Gastroesophageal sphincter (tissue), 4 donors: ENCODE data around the gene PTPRN2. TPM values are rescaled to one million over a fixed set of nuclear protein-coding genes. Genes with fewer than 3 reads are reported as not detected.

Source experiments
- ATAC-seq: fragments of 150-250 bp; one replicate; pipeline ENCODE4 v1.9.1; 2016; ENCODE audit warnings: mild to moderate bottlenecking, moderate library complexity
- H3K27ac ChIP-seq, 4 donors: fragments of 200-600 bp; sonication (generic) in 3 of 4; 1 replicate in 3 of 4; 2 replicates in 1 of 4; pipeline ENCODE4 v1.5.1; 2016 to 2019
- H3K27me3 ChIP-seq: fragments of 200-600 bp; sonication (generic); one replicate; pipeline ENCODE4 v1.5.1; 2019
- H3K36me3 ChIP-seq, 2 donors: fragments of 200-600 bp; sonication (generic); one replicate each; pipeline ENCODE4 v1.5.1; 2019; ENCODE audit warnings: control low read depth in 1 of 2
- H3K4me1 ChIP-seq, 3 donors: fragments of 200-600 bp; sonication (generic); 1 replicate in 2 of 3; 2 replicates in 1 of 3; pipeline ENCODE4 v1.5.1; 2016 to 2019; ENCODE audit warnings: control low read depth in 2 of 3
- H3K4me3 ChIP-seq, 2 donors: fragments of 200-600 bp; sonication (generic); one replicate each; pipeline ENCODE4 v1.5.1; 2019; ENCODE audit warnings: mild to moderate bottlenecking in 1 of 2, moderate library complexity in 1 of 2
- H3K9me3 ChIP-seq, 3 donors: fragments of 200-600 bp; sonication (generic); one replicate each; pipeline ENCODE4 v1.5.1; 2017 to 2019; ENCODE audit warnings: control low read depth in 2 of 3
- EP300 ChIP-seq: sonication (generic); formaldehyde crosslinking; IDR thresholded peaks from one replicate; pipeline ENCODE4 v1.6.1; 2017; ENCODE audit warnings: antibody characterized with exemption, mild to moderate bottlenecking
- POLR2A ChIP-seq, 2 donors: fragments of 450-650 bp; IDR thresholded peaks; one replicate each; pipeline ENCODE4 v1.6.1; 2017; ENCODE audit warnings: antibody characterized with exemption in 2 of 2, mild to moderate bottlenecking in 2 of 2, moderate library complexity in 1 of 2
- POLR2AphosphoS5 ChIP-seq: sonication (generic); formaldehyde crosslinking; IDR thresholded peaks from one replicate; pipeline ENCODE4 v1.6.1; 2017; ENCODE audit warnings: antibody characterized with exemption
- WGBS, 2 donors: methylation state at CpG; one replicate each; pipeline ENCODE4 v1.1.5; 2018; ENCODE audit warnings: low coverage in 1 of 2; 5-methylcytosine and 5-hydroxymethylcytosine counted together
- total RNA-seq, 4 donors: library from RNA; depleted of rRNA; stranded (reverse); fragments of >200 nt; gene quantifications; one replicate each; pipeline ENCODE4 v1.1.0, GENCODE V29; 2016
- TF ChIP-seq, protein P1 (sequence below), 4 experiments: fragments of 200-600 bp in 2 of 4; fragments of 450-650 bp in 2 of 4; sonication (generic) in 1 of 4; IDR thresholded peaks; one replicate each; pipeline ENCODE4 v1.5.1; 2017 to 2019; ENCODE audit warnings: antibody characterized with exemption in 4 of 4, mild to moderate bottlenecking in 2 of 4, moderate library complexity in 2 of 4

Gene PTPRN2
- total RNA-seq, 4 donors from 2014 or later, result 1.7 to 4.7 (median 3.3) TPM

DNA sequence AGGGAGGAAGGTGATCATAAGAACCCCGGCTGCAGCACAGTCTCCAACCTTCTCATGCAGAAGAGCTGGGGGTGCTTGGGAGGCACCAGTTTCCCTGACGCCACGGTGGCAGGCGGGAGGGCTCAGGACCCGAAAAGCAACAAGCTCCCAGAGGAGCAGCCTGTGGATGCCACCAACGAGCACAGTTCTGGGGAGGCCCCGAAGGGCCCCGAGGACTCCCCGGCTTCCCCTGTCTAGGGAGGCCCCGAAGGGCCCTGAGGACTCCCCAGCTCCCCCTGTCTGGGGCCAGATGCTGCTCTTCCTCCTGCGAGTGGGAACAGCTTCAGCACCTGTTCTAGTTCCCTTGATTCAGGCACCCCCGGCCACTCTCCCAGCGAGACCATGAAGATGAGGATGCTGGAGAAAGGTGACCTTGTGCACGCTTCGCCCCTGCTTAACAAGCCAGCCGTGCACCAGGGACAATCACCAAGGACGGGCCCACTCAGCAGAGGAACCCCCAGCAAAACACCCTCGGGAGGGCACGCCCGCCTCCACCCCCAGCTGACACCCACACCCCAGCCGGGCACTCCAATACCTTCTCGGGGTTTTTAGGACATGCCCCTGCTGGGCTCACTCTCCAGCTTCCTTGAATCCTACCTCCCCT is 112.5 kb downstream of the PTPRN2 start:
- Histone ChIP-seq H3K27ac (no peak overlapping the region), H3K4me3 (no peak overlapping the region), H3K9me3 (no peaks in the 10 kb centered on the region), H3K36me3 (no peaks in the 10 kb centered on the region), H3K27me3 (peaks cover 18% of the 10 kb centered on the region), H3K4me1 (no peaks in the 10 kb centered on the region)
- TF ChIP-seq EP300, result no peak
- no peak for TF ChIP-seq POLR2AphosphoS5
- TF ChIP-seq, protein P1, sequence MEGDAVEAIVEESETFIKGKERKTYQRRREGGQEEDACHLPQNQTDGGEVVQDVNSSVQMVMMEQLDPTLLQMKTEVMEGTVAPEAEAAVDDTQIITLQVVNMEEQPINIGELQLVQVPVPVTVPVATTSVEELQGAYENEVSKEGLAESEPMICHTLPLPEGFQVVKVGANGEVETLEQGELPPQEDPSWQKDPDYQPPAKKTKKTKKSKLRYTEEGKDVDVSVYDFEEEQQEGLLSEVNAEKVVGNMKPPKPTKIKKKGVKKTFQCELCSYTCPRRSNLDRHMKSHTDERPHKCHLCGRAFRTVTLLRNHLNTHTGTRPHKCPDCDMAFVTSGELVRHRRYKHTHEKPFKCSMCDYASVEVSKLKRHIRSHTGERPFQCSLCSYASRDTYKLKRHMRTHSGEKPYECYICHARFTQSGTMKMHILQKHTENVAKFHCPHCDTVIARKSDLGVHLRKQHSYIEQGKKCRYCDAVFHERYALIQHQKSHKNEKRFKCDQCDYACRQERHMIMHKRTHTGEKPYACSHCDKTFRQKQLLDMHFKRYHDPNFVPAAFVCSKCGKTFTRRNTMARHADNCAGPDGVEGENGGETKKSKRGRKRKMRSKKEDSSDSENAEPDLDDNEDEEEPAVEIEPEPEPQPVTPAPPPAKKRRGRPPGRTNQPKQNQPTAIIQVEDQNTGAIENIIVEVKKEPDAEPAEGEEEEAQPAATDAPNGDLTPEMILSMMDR (IDR thresholded peaks at IDR 0.05), result no peak
- no peak for TF ChIP-seq POLR2A (IDR thresholded peaks at IDR 0.05)
- ATAC-seq, result no peak
- WGBS, 2 donors, result 77 to 97% methylated on average over 4 to 5 of the region's 22 CpGs

DNA sequence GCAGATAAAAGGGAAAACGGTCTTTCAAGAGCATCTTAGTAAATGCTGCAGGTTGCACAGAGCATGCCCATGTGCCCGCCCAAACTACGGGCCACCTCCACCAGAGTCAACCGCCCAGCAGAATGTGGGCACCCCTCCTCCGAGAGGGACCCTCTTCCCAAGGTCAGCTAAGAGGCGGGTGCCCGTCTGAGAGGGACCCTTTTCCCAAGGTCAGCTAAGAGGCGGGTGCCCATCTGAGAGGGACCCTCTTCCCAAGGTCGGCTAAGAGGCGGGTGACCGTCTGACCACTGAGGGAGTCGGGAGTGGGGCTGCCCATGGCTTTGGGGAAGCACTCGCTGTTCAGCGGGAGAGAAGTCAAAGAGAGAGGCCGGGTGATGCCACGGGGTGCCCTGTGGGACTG is 113.1 kb downstream of the PTPRN2 start:
- Histone ChIP-seq H3K36me3 (no peaks in the 10 kb centered on the region), H3K27me3 (peaks cover 25% of the 10 kb centered on the region), H3K27ac (no peak overlapping the region), H3K4me3 (no peak overlapping the region), H3K4me1 (no peaks in the 10 kb centered on the region), H3K9me3 (no peaks in the 10 kb centered on the region)
- WGBS, 2 donors, result 90 to 92% methylated on average over 2 to 8 of the region's 16 CpGs
- TF ChIP-seq, protein P1 (IDR thresholded peaks at IDR 0.05), result no peak
- TF ChIP-seq POLR2A (IDR thresholded peaks at IDR 0.05) (no peak), EP300 (no peak), POLR2AphosphoS5 (no peak)
- ATAC-seq, result no peak

- H3K27ac ChIP-seq, result no peak overlapping the region
- WGBS, 2 donors, result 82 to 83% methylated on average over 3 to 10 of the region's 12 CpGs
- H3K27me3 ChIP-seq, result peaks cover 30% of the 10 kb centered on the region
These were observed 113.7 kb downstream of the PTPRN2 start for GRCh38 chr7:158473946-158474345.

GRCh38 chr7:158473221-158473620 is 114.4 kb downstream of the PTPRN2 start:
- Histone ChIP-seq H3K9me3 (no peaks in the 10 kb centered on the region), H3K4me3 (no peak overlapping the region), H3K27ac (no peak overlapping the region), H3K36me3 (no peaks in the 10 kb centered on the region), H3K27me3 (peaks cover 35% of the 10 kb centered on the region), H3K4me1 (no peaks in the 10 kb centered on the region)
- no peak for ATAC-seq
- TF ChIP-seq POLR2AphosphoS5 (no peak), EP300 (no peak), POLR2A (IDR thresholded peaks at IDR 0.05) (no peak)
- TF ChIP-seq, protein P1 (IDR thresholded peaks at IDR 0.05), result no peak
- 30% methylated on average over 2 of the region's 13 CpGs; no CpG with 5 or more reads in 1 of the 2 donors for WGBS, 2 donors

More at GRCh38 chr7:158473946-158474345, 113.7 kb downstream of the PTPRN2 start:
- no peak for ATAC-seq
- TF ChIP-seq POLR2AphosphoS5, result no peak
- no peak for TF ChIP-seq EP300
- TF ChIP-seq, protein P1 (IDR thresholded peaks at IDR 0.05), result no peak
- TF ChIP-seq POLR2A (IDR thresholded peaks at IDR 0.05), result no peak
- H3K4me3 ChIP-seq, result no peak overlapping the region
- H3K4me1 ChIP-seq, result no peaks in the 10 kb centered on the region
- H3K36me3 ChIP-seq, result no peaks in the 10 kb centered on the region
- no peaks in the 10 kb centered on the region for H3K9me3 ChIP-seq

- Histone ChIP-seq H3K4me1 (no peaks in the 10 kb centered on the region), H3K9me3 (no peaks in the 10 kb centered on the region), H3K27me3 (peaks cover 36% of the 10 kb centered on the region), H3K27ac (no peak overlapping the region), H3K4me3 (no peak overlapping the region), H3K36me3 (no peaks in the 10 kb centered on the region)
- TF ChIP-seq EP300, result no peak
- TF ChIP-seq POLR2AphosphoS5, result no peak
- TF ChIP-seq POLR2A (IDR thresholded peaks at IDR 0.05), result no peak
- TF ChIP-seq, protein P1 (IDR thresholded peaks at IDR 0.05), result no peak
- no peak for ATAC-seq
- 83 to 88% methylated on average over 5 to 8 of the region's 11 CpGs for WGBS, 2 donors
These were observed 115.0 kb downstream of the PTPRN2 start for GRCh38 chr7:158472596-158472995.
